ENCODE measurements around the gene DLGAP1. TPM values are rescaled to one million over a fixed set of nuclear protein-coding genes. Genes with fewer than 3 reads are reported as not detected.
"Not testable (repeated sequence)": the region's sequence is repeated elsewhere in the genome, so short reads cannot be mapped to it uniquely, and the experiment has no call there.

Gene DLGAP1
- total RNA-seq, 1 donor from 2014 or later, result 0.63 TPM

- peak; percentile 86 for TF ChIP-seq CTCF (conservative IDR thresholded peaks at IDR 0.05; ENCODE audit: low read depth, low read length)
- H3K4me3 ChIP-seq (ENCODE audit: low read depth, low read length), result no peak overlapping the region
- DNase-seq (ENCODE audit: low read depth), result no peak
These were observed 751.4 kb downstream of the DLGAP1 start for GRCh38 chr18:3703732-3704176.

GRCh38 chr18:3699707-3700567 is 755.2 kb downstream of the DLGAP1 start:
- not testable (repeated sequence) for DNase-seq (ENCODE audit: low read depth); H3K4me3 ChIP-seq (ENCODE audit: low read depth, low read length)

GRCh38 chr18:3694030-3694778 is 760.9 kb downstream of the DLGAP1 start:
- not testable (repeated sequence) for H3K4me3 ChIP-seq (ENCODE audit: low read depth, low read length); DNase-seq (ENCODE audit: low read depth)

GRCh38 chr18:3693410-3693809 is 761.7 kb downstream of the DLGAP1 start:
- TF ChIP-seq CTCF (conservative IDR thresholded peaks at IDR 0.05; ENCODE audit: low read depth, low read length), result no peak
- no peak overlapping the region for H3K4me3 ChIP-seq (ENCODE audit: low read depth, low read length)

GRCh38 chr18:3692691-3693090 is 762.4 kb downstream of the DLGAP1 start:
- no peak for TF ChIP-seq CTCF (conservative IDR thresholded peaks at IDR 0.05; ENCODE audit: low read depth, low read length)
- no peak for DNase-seq (ENCODE audit: low read depth)
- H3K4me3 ChIP-seq (ENCODE audit: low read depth, low read length), result no peak overlapping the region

More at GRCh38 chr18:3693410-3693809, 761.7 kb downstream of the DLGAP1 start:
- no peak for DNase-seq (ENCODE audit: low read depth)

GRCh38 chr18:3692113-3692621 is 762.9 kb downstream of the DLGAP1 start:
- no peak overlapping the region for H3K4me3 ChIP-seq (ENCODE audit: low read depth, low read length)
- no peak for TF ChIP-seq CTCF (conservative IDR thresholded peaks at IDR 0.05; ENCODE audit: low read depth, low read length)
- peak; percentile 81 for DNase-seq (ENCODE audit: low read depth)

GRCh38 chr18:3691705-3692104 is 763.4 kb downstream of the DLGAP1 start:
- H3K4me3 ChIP-seq (ENCODE audit: low read depth, low read length), result no peak overlapping the region
- no peak for TF ChIP-seq CTCF (conservative IDR thresholded peaks at IDR 0.05; ENCODE audit: low read depth, low read length)
- no peak for DNase-seq (ENCODE audit: low read depth)
